ENCODE results near the gene CROCC2. TPM values are rescaled to one million over a fixed set of nuclear protein-coding genes. Genes with fewer than 3 reads are reported as not detected.

Gene CROCC2
- total RNA-seq, 4 donors from 2014 or later: 0.07 TPM; not detected in 3

- no peak for TF ChIP-seq CTCF (IDR thresholded peaks at IDR 0.05 in 4 of 5, conservative IDR thresholded peaks at IDR 0.05 in 1 of 5)
- no peak for TF ChIP-seq POLR2A (IDR thresholded peaks at IDR 0.05)
- Histone ChIP-seq H3K36me3 (peaks cover 0 to 22% of the 10 kb centered on the region in 2 donors), H3K9me3 (peaks cover 0 to 10% (median 5%) of the 10 kb centered on the region in 3 donors), H3K27me3 (no peaks in the 10 kb centered on the region), H3K4me1 (peaks cover 41 to 50% of the 10 kb centered on the region in 2 donors), H3K4me3 (peak overlapping the region; percentile 61 to 71 (median 66)), H3K27ac (peak overlapping the region; percentile 81 to 99 (median 93))
- no peak for DNase-seq
- in situ Hi-C loops (cut with MboI; ENCODE audit: low sequenced_read_pairs in 4 of 4) (no loop called here), intact Hi-C loops (cut with DNase I; ENCODE audit: low total_unique reads) (loop anchor here (2.0 to 10.0 kb wide), 5 partner anchors 102 to 735 kb away; partner anchors contain the start of genes CAPN10, D2HGDH, MTERF4 and STK25)
- ATAC-seq: no peak
Observed at GRCh38 chr2:240999873-241000541, 93.9 kb downstream of the CROCC2 start.

GRCh38 chr2:241000831-241001321 lies 94.7 kb downstream of the CROCC2 start:
- Histone ChIP-seq H3K9me3 (peaks cover 0 to 11% (median 5%) of the 10 kb centered on the region in 3 donors), H3K27ac (peak overlapping the region; percentile 18 to 99 (median 90)), H3K36me3 (peaks cover 0 to 22% of the 10 kb centered on the region in 2 donors), H3K4me1 (peaks cover 35 to 42% of the 10 kb centered on the region in 2 donors), H3K27me3 (no peaks in the 10 kb centered on the region), H3K4me3 (peak overlapping the region in 1 of 4 donors; percentile 69)
- intact Hi-C loops (cut with DNase I; ENCODE audit: low total_unique reads) (no loop called here), in situ Hi-C loops (cut with MboI; ENCODE audit: low sequenced_read_pairs in 4 of 4) (no loop called here)
- ATAC-seq (no peak), DNase-seq (no peak)
- TF ChIP-seq CTCF (IDR thresholded peaks at IDR 0.05 in 4 of 5, conservative IDR thresholded peaks at IDR 0.05 in 1 of 5) (no peak), POLR2A (IDR thresholded peaks at IDR 0.05) (no peak)

GRCh38 chr2:241001413-241002274 lies 95.5 kb downstream of the CROCC2 start:
- Histone ChIP-seq H3K9me3 (peaks cover 0 to 11% (median 5%) of the 10 kb centered on the region in 3 donors), H3K27me3 (no peaks in the 10 kb centered on the region), H3K4me3 (peak overlapping the region in 1 of 4 donors; percentile 69), H3K4me1 (peaks cover 33 to 42% of the 10 kb centered on the region in 2 donors), H3K36me3 (peaks cover 0 to 22% of the 10 kb centered on the region in 2 donors), H3K27ac (peak overlapping the region in 2 of 4 donors; percentile 98 to 99)
- peak in 1 of 2 donors; percentile 40 for DNase-seq
- TF ChIP-seq POLR2A (IDR thresholded peaks at IDR 0.05): no peak
- no peak for TF ChIP-seq CTCF (IDR thresholded peaks at IDR 0.05 in 4 of 5, conservative IDR thresholded peaks at IDR 0.05 in 1 of 5)
- intact Hi-C loops (cut with DNase I; ENCODE audit: low total_unique reads): no loop called here
- no peak for ATAC-seq
- in situ Hi-C loops (cut with MboI; ENCODE audit: low sequenced_read_pairs in 4 of 4): no loop called here

GRCh38 chr2:241002275-241003046 lies 96.3 kb downstream of the CROCC2 start:
- intact Hi-C loops (cut with DNase I; ENCODE audit: low total_unique reads) (no loop called here), in situ Hi-C loops (cut with MboI; ENCODE audit: low sequenced_read_pairs in 4 of 4) (no loop called here)
- Histone ChIP-seq H3K27ac (peak overlapping the region in 2 of 4 donors; percentile 98 to 99), H3K9me3 (peaks cover 0 to 11% (median 5%) of the 10 kb centered on the region in 3 donors), H3K36me3 (peaks cover 0 to 22% of the 10 kb centered on the region in 2 donors), H3K4me1 (peaks cover 35 to 44% of the 10 kb centered on the region in 2 donors), H3K4me3 (no peak overlapping the region), H3K27me3 (no peaks in the 10 kb centered on the region)
- no peak for DNase-seq
- TF ChIP-seq CTCF (IDR thresholded peaks at IDR 0.05 in 4 of 5, conservative IDR thresholded peaks at IDR 0.05 in 1 of 5) (no peak), POLR2A (IDR thresholded peaks at IDR 0.05) (no peak)
- no peak for ATAC-seq
